Measurements from ENCODE around the gene DNTT. TPM values are rescaled to one million over a fixed set of nuclear protein-coding genes. Genes with fewer than 3 reads are reported as not detected.

DNTT gene
- total RNA-seq, 4 donors from 2014 or later = not detected

GRCh38 chr10:96359616-96360015 is 55.4 kb downstream of the DNTT start:
- no peak for DNase-seq (ENCODE audit: extremely low spot score)
- WGBS = 84% methylated on average over 6 of the region's 6 CpGs
- no peak for TF ChIP-seq POLR2A (IDR thresholded peaks at IDR 0.05; ENCODE audit: low read depth)
- TF ChIP-seq EP300 (IDR thresholded peaks at IDR 0.05) = no peak
- TF ChIP-seq POLR2AphosphoS5 (IDR thresholded peaks at IDR 0.05) = no peak
- TF ChIP-seq, protein P1, sequence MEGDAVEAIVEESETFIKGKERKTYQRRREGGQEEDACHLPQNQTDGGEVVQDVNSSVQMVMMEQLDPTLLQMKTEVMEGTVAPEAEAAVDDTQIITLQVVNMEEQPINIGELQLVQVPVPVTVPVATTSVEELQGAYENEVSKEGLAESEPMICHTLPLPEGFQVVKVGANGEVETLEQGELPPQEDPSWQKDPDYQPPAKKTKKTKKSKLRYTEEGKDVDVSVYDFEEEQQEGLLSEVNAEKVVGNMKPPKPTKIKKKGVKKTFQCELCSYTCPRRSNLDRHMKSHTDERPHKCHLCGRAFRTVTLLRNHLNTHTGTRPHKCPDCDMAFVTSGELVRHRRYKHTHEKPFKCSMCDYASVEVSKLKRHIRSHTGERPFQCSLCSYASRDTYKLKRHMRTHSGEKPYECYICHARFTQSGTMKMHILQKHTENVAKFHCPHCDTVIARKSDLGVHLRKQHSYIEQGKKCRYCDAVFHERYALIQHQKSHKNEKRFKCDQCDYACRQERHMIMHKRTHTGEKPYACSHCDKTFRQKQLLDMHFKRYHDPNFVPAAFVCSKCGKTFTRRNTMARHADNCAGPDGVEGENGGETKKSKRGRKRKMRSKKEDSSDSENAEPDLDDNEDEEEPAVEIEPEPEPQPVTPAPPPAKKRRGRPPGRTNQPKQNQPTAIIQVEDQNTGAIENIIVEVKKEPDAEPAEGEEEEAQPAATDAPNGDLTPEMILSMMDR (IDR thresholded peaks at IDR 0.05) = no peak

DNA sequence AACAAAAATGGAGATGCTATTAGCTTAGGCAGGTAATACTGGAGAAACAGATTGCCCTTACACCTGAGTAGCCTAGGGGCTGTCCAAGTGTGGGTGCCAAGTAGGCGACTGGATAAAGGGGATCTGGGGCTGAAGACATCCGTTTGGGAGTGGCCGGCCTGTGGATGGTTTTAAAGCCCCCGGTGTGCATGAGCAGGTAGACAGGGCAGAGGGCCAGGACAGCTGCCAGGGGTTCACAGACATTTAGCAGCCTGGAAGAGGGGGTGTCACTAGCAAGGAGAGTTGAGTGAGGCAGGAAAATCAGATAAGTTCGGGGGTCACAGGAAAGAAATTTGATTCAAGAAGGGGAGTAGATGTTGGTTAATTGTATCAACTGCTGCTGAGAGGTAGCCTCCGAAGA is 56.1 kb downstream of the DNTT start:
- WGBS = 93% methylated on average over 6 of the region's 6 CpGs

More at GRCh38 chr10:96359616-96360015, 55.4 kb downstream of the DNTT start:
- intact Hi-C loops (cut with DNase I) = no loop called here
- Histone ChIP-seq H3K4me3 (no peak overlapping the region), H3K4me1 (no peaks in the 10 kb centered on the region), H3K27ac (replicated peaks in 1 of 4) (no peak overlapping the region), H3K36me3 (no peaks in the 10 kb centered on the region), H3K9me3 (no peaks in the 10 kb centered on the region), H3K27me3 (peaks cover 0 to 18% (median 0%) of the 10 kb centered on the region in 4 donors)

DNA sequence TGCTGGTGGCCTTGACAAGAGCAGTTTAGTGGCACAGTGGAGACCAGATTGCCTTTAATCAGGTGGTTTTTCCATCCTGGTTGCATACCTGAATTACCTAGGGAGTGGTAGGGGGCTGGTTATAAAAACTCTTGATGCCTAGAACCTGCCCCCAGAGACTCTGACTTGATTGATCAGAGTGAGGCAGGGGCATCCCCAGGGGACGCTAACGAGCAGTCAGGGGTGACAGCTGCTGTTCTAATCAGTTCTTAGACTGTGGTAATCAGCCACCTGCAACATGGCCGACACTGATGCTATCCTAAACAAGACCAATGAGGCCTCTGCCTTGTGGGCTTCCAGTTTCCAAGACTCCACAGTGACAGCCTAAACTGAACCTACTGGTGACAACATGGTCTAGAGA is 56.5 kb downstream of the DNTT start:
- H3K27ac ChIP-seq (replicated peaks in 1 of 4) = no peak overlapping the region
- intact Hi-C loops (cut with DNase I) = no loop called here
- H3K9me3 ChIP-seq = no peaks in the 10 kb centered on the region
- peaks cover 0 to 16% (median 0%) of the 10 kb centered on the region in 4 donors for H3K27me3 ChIP-seq
- TF ChIP-seq, protein P1 (IDR thresholded peaks at IDR 0.05) = no peak
- TF ChIP-seq EP300 (IDR thresholded peaks at IDR 0.05) (no peak), POLR2AphosphoS5 (IDR thresholded peaks at IDR 0.05) (no peak), POLR2A (IDR thresholded peaks at IDR 0.05; ENCODE audit: low read depth) (no peak)
- H3K4me3 ChIP-seq = no peak overlapping the region
- no peak for DNase-seq (ENCODE audit: extremely low spot score)
- no peaks in the 10 kb centered on the region for H3K4me1 ChIP-seq
- WGBS = 69% methylated on average over 3 of the region's 3 CpGs
- H3K36me3 ChIP-seq = no peaks in the 10 kb centered on the region

More for the DNA sequence above, 56.1 kb downstream of the DNTT start:
- Histone ChIP-seq H3K36me3 (no peaks in the 10 kb centered on the region), H3K9me3 (no peaks in the 10 kb centered on the region), H3K27me3 (peaks cover 0 to 18% (median 0%) of the 10 kb centered on the region in 4 donors), H3K27ac (replicated peaks in 1 of 4) (no peak overlapping the region), H3K4me3 (no peak overlapping the region), H3K4me1 (no peaks in the 10 kb centered on the region)
- DNase-seq (ENCODE audit: extremely low spot score) = no peak
- TF ChIP-seq, protein P1 (IDR thresholded peaks at IDR 0.05) = no peak
- TF ChIP-seq EP300 (IDR thresholded peaks at IDR 0.05) (no peak), POLR2AphosphoS5 (IDR thresholded peaks at IDR 0.05) (no peak), POLR2A (IDR thresholded peaks at IDR 0.05; ENCODE audit: low read depth) (no peak)
- intact Hi-C loops (cut with DNase I) = no loop called here

GRCh38 chr10:96365571-96365970 is 61.3 kb downstream of the DNTT start:
- no peak for DNase-seq (ENCODE audit: extremely low spot score)

More at GRCh38 chr10:96365571-96365970, 61.3 kb downstream of the DNTT start:
- Histone ChIP-seq H3K27me3 (no peaks in the 10 kb centered on the region), H3K27ac (replicated peaks in 1 of 4) (no peak overlapping the region), H3K4me1 (peaks cover 0 to 14% (median 9%) of the 10 kb centered on the region in 4 donors), H3K36me3 (no peaks in the 10 kb centered on the region), H3K4me3 (no peak overlapping the region), H3K9me3 (no peaks in the 10 kb centered on the region)
- TF ChIP-seq POLR2AphosphoS5 (IDR thresholded peaks at IDR 0.05) (no peak), POLR2A (IDR thresholded peaks at IDR 0.05; ENCODE audit: low read depth) (no peak), EP300 (IDR thresholded peaks at IDR 0.05) (no peak)
- TF ChIP-seq, protein P1 (IDR thresholded peaks at IDR 0.05) = no peak
- 98% methylated on average over 3 of the region's 3 CpGs for WGBS
- intact Hi-C loops (cut with DNase I) = no loop called here

Data from esophagus muscularis mucosa (tissue), 4 donors.